ENCODE results near the gene PRKG2. TPM values are rescaled to one million over a fixed set of nuclear protein-coding genes. Genes with fewer than 3 reads are reported as not detected.

PRKG2 gene, protein sequence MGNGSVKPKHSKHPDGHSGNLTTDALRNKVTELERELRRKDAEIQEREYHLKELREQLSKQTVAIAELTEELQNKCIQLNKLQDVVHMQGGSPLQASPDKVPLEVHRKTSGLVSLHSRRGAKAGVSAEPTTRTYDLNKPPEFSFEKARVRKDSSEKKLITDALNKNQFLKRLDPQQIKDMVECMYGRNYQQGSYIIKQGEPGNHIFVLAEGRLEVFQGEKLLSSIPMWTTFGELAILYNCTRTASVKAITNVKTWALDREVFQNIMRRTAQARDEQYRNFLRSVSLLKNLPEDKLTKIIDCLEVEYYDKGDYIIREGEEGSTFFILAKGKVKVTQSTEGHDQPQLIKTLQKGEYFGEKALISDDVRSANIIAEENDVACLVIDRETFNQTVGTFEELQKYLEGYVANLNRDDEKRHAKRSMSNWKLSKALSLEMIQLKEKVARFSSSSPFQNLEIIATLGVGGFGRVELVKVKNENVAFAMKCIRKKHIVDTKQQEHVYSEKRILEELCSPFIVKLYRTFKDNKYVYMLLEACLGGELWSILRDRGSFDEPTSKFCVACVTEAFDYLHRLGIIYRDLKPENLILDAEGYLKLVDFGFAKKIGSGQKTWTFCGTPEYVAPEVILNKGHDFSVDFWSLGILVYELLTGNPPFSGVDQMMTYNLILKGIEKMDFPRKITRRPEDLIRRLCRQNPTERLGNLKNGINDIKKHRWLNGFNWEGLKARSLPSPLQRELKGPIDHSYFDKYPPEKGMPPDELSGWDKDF
- total RNA-seq = 1 to 10 TPM; 2.1 to 8.9 (median 6.2) TPM

- H3K27me3 ChIP-seq = peaks cover 0 to 9% (median 4%) of the 10 kb centered on the region in 4 donors
- TF ChIP-seq POLR2AphosphoS5 (IDR thresholded peaks at IDR 0.05) (no peak), POLR2A (IDR thresholded peaks at IDR 0.05) (no peak), EP300 (IDR thresholded peaks at IDR 0.05) (no peak)
- TF ChIP-seq, protein P1, sequence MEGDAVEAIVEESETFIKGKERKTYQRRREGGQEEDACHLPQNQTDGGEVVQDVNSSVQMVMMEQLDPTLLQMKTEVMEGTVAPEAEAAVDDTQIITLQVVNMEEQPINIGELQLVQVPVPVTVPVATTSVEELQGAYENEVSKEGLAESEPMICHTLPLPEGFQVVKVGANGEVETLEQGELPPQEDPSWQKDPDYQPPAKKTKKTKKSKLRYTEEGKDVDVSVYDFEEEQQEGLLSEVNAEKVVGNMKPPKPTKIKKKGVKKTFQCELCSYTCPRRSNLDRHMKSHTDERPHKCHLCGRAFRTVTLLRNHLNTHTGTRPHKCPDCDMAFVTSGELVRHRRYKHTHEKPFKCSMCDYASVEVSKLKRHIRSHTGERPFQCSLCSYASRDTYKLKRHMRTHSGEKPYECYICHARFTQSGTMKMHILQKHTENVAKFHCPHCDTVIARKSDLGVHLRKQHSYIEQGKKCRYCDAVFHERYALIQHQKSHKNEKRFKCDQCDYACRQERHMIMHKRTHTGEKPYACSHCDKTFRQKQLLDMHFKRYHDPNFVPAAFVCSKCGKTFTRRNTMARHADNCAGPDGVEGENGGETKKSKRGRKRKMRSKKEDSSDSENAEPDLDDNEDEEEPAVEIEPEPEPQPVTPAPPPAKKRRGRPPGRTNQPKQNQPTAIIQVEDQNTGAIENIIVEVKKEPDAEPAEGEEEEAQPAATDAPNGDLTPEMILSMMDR (IDR thresholded peaks at IDR 0.05) = no peak
- no peaks in the 10 kb centered on the region for H3K36me3 ChIP-seq
- WGBS, 2 donors = 4 to 9% methylated on average over 27 to 65 of the region's 75 CpGs
- ATAC-seq (ENCODE audit: low FRiP score in 2 of 2) (peak; percentile 54 to 62), DNase-seq (peak; percentile 53 to 87)
- peak within 1 kb of the TSS; percentile 11 to 63 (median 58) for H3K4me3 ChIP-seq
- H3K4me1 ChIP-seq = peaks cover 0 to 16% (median 2%) of the 10 kb centered on the region in 4 donors
- peak within 1 kb of the TSS in 3 of 4 donors; percentile 39 to 67 (median 49) for H3K27ac ChIP-seq
- peaks cover 0 to 5% (median 0%) of the 10 kb centered on the region in 4 donors for H3K9me3 ChIP-seq
Measured at GRCh38 chr4:81214881-81215868, at the start of gene PRKG2. Gene PRKG2 (minus strand): TSS chr4:81215222. CDS start chr4:81205047, 10,175 bp downstream.

DNA sequence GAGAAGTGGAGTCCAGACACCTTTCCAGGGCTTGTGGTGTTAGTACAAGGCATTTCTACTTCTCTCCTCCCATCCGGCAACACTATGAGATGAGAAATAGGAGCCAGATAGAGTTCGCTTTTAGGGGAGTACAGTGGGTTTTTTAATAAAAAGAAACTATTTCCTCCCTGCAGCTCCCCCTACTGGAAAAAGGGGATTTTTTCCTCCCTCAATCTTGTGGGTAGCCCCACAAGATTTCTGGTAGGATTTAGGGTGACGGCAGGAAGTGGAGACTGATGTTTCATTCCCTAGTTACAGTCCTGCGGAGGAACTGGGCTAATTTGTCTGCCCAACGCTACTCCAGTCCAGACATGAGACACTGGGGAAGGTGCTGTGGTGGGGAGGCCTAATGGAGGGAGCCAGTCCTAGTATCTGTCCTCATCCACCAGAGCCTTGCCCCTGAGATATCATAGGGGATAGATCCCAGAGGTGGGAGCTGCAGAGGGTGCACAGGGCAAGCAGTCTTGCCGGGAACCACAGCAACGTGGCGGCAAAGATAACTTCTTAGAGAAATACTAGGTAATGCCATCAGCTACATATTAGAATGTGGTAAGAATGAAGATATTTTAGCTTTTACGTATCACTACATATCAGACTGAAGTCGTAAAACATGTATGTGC lies 45.5 kb upstream of the PRKG2 start:
- H3K4me1 ChIP-seq = no peaks in the 10 kb centered on the region
- no peaks in the 10 kb centered on the region for H3K27me3 ChIP-seq
- H3K4me3 ChIP-seq = no peak overlapping the region
- H3K27ac ChIP-seq = no peak overlapping the region
- H3K36me3 ChIP-seq = no peaks in the 10 kb centered on the region
- DNase-seq (no peak), ATAC-seq (ENCODE audit: low FRiP score in 2 of 2) (peak; percentile 42 to 49)
- H3K9me3 ChIP-seq = no peaks in the 10 kb centered on the region
- 83 to 86% methylated on average over 10 of the region's 10 CpGs for WGBS, 2 donors
- no peak for TF ChIP-seq POLR2AphosphoS5 (IDR thresholded peaks at IDR 0.05)
- TF ChIP-seq, protein P1 (IDR thresholded peaks at IDR 0.05) = peak in 4 of 6 experiments; percentile 11 to 30 (median 20)
- TF ChIP-seq EP300 (IDR thresholded peaks at IDR 0.05) = no peak
- TF ChIP-seq POLR2A (IDR thresholded peaks at IDR 0.05) = no peak

- ATAC-seq (ENCODE audit: low FRiP score in 2 of 2) (no peak), DNase-seq (no peak)
- no peaks in the 10 kb centered on the region for H3K9me3 ChIP-seq
- TF ChIP-seq POLR2A (IDR thresholded peaks at IDR 0.05) = no peak
- TF ChIP-seq, protein P1 (IDR thresholded peaks at IDR 0.05) = no peak
- TF ChIP-seq POLR2AphosphoS5 (IDR thresholded peaks at IDR 0.05) = no peak
- TF ChIP-seq EP300 (IDR thresholded peaks at IDR 0.05) = no peak
- no peaks in the 10 kb centered on the region for H3K4me1 ChIP-seq
- H3K27me3 ChIP-seq = no peaks in the 10 kb centered on the region
- H3K4me3 ChIP-seq = no peak overlapping the region
- H3K36me3 ChIP-seq = no peaks in the 10 kb centered on the region
- H3K27ac ChIP-seq = no peak overlapping the region
Measured at GRCh38 chr4:81258841-81259550, 44.0 kb upstream of the PRKG2 start.

GRCh38 chr4:81257816-81258215 lies 42.8 kb upstream of the PRKG2 start:
- Histone ChIP-seq H3K36me3 (no peaks in the 10 kb centered on the region), H3K4me3 (no peak overlapping the region), H3K4me1 (no peaks in the 10 kb centered on the region), H3K9me3 (no peaks in the 10 kb centered on the region), H3K27ac (no peak overlapping the region), H3K27me3 (no peaks in the 10 kb centered on the region)
- 32% methylated on average over 3 of the region's 3 CpGs for WGBS, 2 donors
- ATAC-seq (ENCODE audit: low FRiP score in 2 of 2) (no peak), DNase-seq (no peak)
- TF ChIP-seq POLR2AphosphoS5 (IDR thresholded peaks at IDR 0.05) (no peak), POLR2A (IDR thresholded peaks at IDR 0.05) (no peak), EP300 (IDR thresholded peaks at IDR 0.05) (no peak)
- TF ChIP-seq, protein P1 (IDR thresholded peaks at IDR 0.05) = no peak
